ENCODE measurements around the gene UGT1A3. TPM values are rescaled to one million over a fixed set of nuclear protein-coding genes. Genes with fewer than 3 reads are reported as not detected.

Gene UGT1A3
- total and polyA plus RNA-seq, 9 donors, result not detected

- Histone ChIP-seq H3K27ac (ENCODE audit: low read length) (no peak overlapping the region), H3K4me1 (ENCODE audit: control insufficient read depth, insufficient read depth, low read length) (no peaks in the 10 kb centered on the region), H3K36me3 (ENCODE audit: control insufficient read depth, insufficient read depth, low read length) (no peaks in the 10 kb centered on the region), H3K9me3 (replicated peaks; ENCODE audit: control insufficient read depth, low read depth, low read length) (no peaks in the 10 kb centered on the region), H3K27me3 (ENCODE audit: control insufficient read depth, insufficient read depth, low read length) (peaks cover 8% of the 10 kb centered on the region), H3K4me3 (ENCODE audit: low read length) (no peak overlapping the region)
- no peak for DNase-seq
- WGBS (ENCODE audit: insufficient coverage), result no CpG with 5 or more reads among the region's 2 CpGs
Observed at GRCh38 chr2:233803292-233803911, 74.6 kb downstream of the UGT1A3 start.

GRCh38 chr2:233803994-233804393, 75.2 kb downstream of the UGT1A3 start:
- no peak overlapping the region for H3K27ac ChIP-seq (ENCODE audit: low read length)
- no peaks in the 10 kb centered on the region for H3K4me1 ChIP-seq (ENCODE audit: control insufficient read depth, insufficient read depth, low read length)
- no peaks in the 10 kb centered on the region for H3K9me3 ChIP-seq (replicated peaks; ENCODE audit: control insufficient read depth, low read depth, low read length)
- no peaks in the 10 kb centered on the region for H3K36me3 ChIP-seq (ENCODE audit: control insufficient read depth, insufficient read depth, low read length)
- WGBS (ENCODE audit: insufficient coverage), result 75% methylated on average over 7 of the region's 8 CpGs
- no peak for DNase-seq
- H3K27me3 ChIP-seq (ENCODE audit: control insufficient read depth, insufficient read depth, low read length), result peaks cover 11% of the 10 kb centered on the region
- no peak overlapping the region for H3K4me3 ChIP-seq (ENCODE audit: low read length)

- H3K27me3 ChIP-seq (ENCODE audit: control insufficient read depth, insufficient read depth, low read length), result peaks cover 11% of the 10 kb centered on the region
- 76% methylated on average over 6 of the region's 12 CpGs for WGBS (ENCODE audit: insufficient coverage)
- no peak overlapping the region for H3K4me3 ChIP-seq (ENCODE audit: low read length)
- no peaks in the 10 kb centered on the region for H3K4me1 ChIP-seq (ENCODE audit: control insufficient read depth, insufficient read depth, low read length)
- DNase-seq, result no peak
- no peaks in the 10 kb centered on the region for H3K36me3 ChIP-seq (ENCODE audit: control insufficient read depth, insufficient read depth, low read length)
- H3K27ac ChIP-seq (ENCODE audit: low read length), result no peak overlapping the region
- H3K9me3 ChIP-seq (replicated peaks; ENCODE audit: control insufficient read depth, low read depth, low read length), result no peaks in the 10 kb centered on the region
Observed at GRCh38 chr2:233807215-233807865, 78.5 kb downstream of the UGT1A3 start.

- Histone ChIP-seq H3K4me3 (ENCODE audit: low read length) (no peak overlapping the region), H3K4me1 (ENCODE audit: control insufficient read depth, insufficient read depth, low read length) (no peaks in the 10 kb centered on the region), H3K36me3 (ENCODE audit: control insufficient read depth, insufficient read depth, low read length) (no peaks in the 10 kb centered on the region), H3K9me3 (replicated peaks; ENCODE audit: control insufficient read depth, low read depth, low read length) (no peaks in the 10 kb centered on the region), H3K27me3 (ENCODE audit: control insufficient read depth, insufficient read depth, low read length) (peaks cover 11% of the 10 kb centered on the region), H3K27ac (ENCODE audit: low read length) (no peak overlapping the region)
- no peak for DNase-seq
- WGBS (ENCODE audit: insufficient coverage), result 100% methylated on average over 3 of the region's 10 CpGs
Observed at GRCh38 chr2:233807966-233808935, 79.4 kb downstream of the UGT1A3 start.

- no peaks in the 10 kb centered on the region for H3K36me3 ChIP-seq (ENCODE audit: control insufficient read depth, insufficient read depth, low read length)
- 77% methylated on average over 5 of the region's 6 CpGs for WGBS (ENCODE audit: insufficient coverage)
- H3K27me3 ChIP-seq (ENCODE audit: control insufficient read depth, insufficient read depth, low read length), result peaks cover 7% of the 10 kb centered on the region
- H3K4me3 ChIP-seq (ENCODE audit: low read length), result no peak overlapping the region
- no peak overlapping the region for H3K27ac ChIP-seq (ENCODE audit: low read length)
- DNase-seq, result no peak
- no peaks in the 10 kb centered on the region for H3K9me3 ChIP-seq (replicated peaks; ENCODE audit: control insufficient read depth, low read depth, low read length)
- H3K4me1 ChIP-seq (ENCODE audit: control insufficient read depth, insufficient read depth, low read length), result no peaks in the 10 kb centered on the region
Observed at GRCh38 chr2:233810385-233810784, 81.5 kb downstream of the UGT1A3 start.

- H3K27me3 ChIP-seq (ENCODE audit: control insufficient read depth, insufficient read depth, low read length), result peaks cover 7% of the 10 kb centered on the region
Observed at GRCh38 chr2:233811087-233811486, 82.2 kb downstream of the UGT1A3 start.

GRCh38 chr2:233811732-233812131, 82.9 kb downstream of the UGT1A3 start:
- Histone ChIP-seq H3K4me1 (ENCODE audit: control insufficient read depth, insufficient read depth, low read length) (no peaks in the 10 kb centered on the region), H3K4me3 (ENCODE audit: low read length) (no peak overlapping the region), H3K9me3 (replicated peaks; ENCODE audit: control insufficient read depth, low read depth, low read length) (no peaks in the 10 kb centered on the region), H3K36me3 (ENCODE audit: control insufficient read depth, insufficient read depth, low read length) (no peaks in the 10 kb centered on the region), H3K27ac (ENCODE audit: low read length) (no peak overlapping the region), H3K27me3 (ENCODE audit: control insufficient read depth, insufficient read depth, low read length) (peaks cover 7% of the 10 kb centered on the region)
- WGBS (ENCODE audit: insufficient coverage), result 90% methylated on average over 6 of the region's 8 CpGs
- no peak for DNase-seq

More at GRCh38 chr2:233811087-233811486, 82.2 kb downstream of the UGT1A3 start:
- no peak for DNase-seq
- WGBS (ENCODE audit: insufficient coverage), result 75% methylated on average over 3 of the region's 4 CpGs
- Histone ChIP-seq H3K9me3 (replicated peaks; ENCODE audit: control insufficient read depth, low read depth, low read length) (no peaks in the 10 kb centered on the region), H3K27ac (ENCODE audit: low read length) (no peak overlapping the region), H3K36me3 (ENCODE audit: control insufficient read depth, insufficient read depth, low read length) (no peaks in the 10 kb centered on the region), H3K4me3 (ENCODE audit: low read length) (no peak overlapping the region), H3K4me1 (ENCODE audit: control insufficient read depth, insufficient read depth, low read length) (no peaks in the 10 kb centered on the region)

GRCh38 chr2:233813236-233814055, 84.6 kb downstream of the UGT1A3 start:
- Histone ChIP-seq H3K9me3 (replicated peaks; ENCODE audit: control insufficient read depth, low read depth, low read length) (no peaks in the 10 kb centered on the region), H3K27me3 (ENCODE audit: control insufficient read depth, insufficient read depth, low read length) (peaks cover 5% of the 10 kb centered on the region), H3K27ac (ENCODE audit: low read length) (no peak overlapping the region), H3K36me3 (ENCODE audit: control insufficient read depth, insufficient read depth, low read length) (no peaks in the 10 kb centered on the region), H3K4me3 (ENCODE audit: low read length) (no peak overlapping the region), H3K4me1 (ENCODE audit: control insufficient read depth, insufficient read depth, low read length) (no peaks in the 10 kb centered on the region)
- DNase-seq, result no peak
- 83% methylated on average over 1 of the region's 3 CpGs for WGBS (ENCODE audit: insufficient coverage)

- 80% methylated on average over 1 of the region's 2 CpGs for WGBS (ENCODE audit: insufficient coverage)
- H3K4me1 ChIP-seq (ENCODE audit: control insufficient read depth, insufficient read depth, low read length), result no peaks in the 10 kb centered on the region
- H3K9me3 ChIP-seq (replicated peaks; ENCODE audit: control insufficient read depth, low read depth, low read length), result no peaks in the 10 kb centered on the region
- no peak overlapping the region for H3K4me3 ChIP-seq (ENCODE audit: low read length)
- peaks cover 2% of the 10 kb centered on the region for H3K27me3 ChIP-seq (ENCODE audit: control insufficient read depth, insufficient read depth, low read length)
- no peaks in the 10 kb centered on the region for H3K36me3 ChIP-seq (ENCODE audit: control insufficient read depth, insufficient read depth, low read length)
- H3K27ac ChIP-seq (ENCODE audit: low read length), result no peak overlapping the region
- DNase-seq, result no peak
Observed at GRCh38 chr2:233814056-233814835, 85.4 kb downstream of the UGT1A3 start.
